Measurements from ENCODE around the gene KCTD20.

The KCTD20 gene

GRCh38 chr6:36492092-36492491, 49.3 kb downstream of the KCTD20 start:
- Histone ChIP-seq H4K20me1 (ENCODE audit: insufficient read depth, low read length, poor library complexity, severe bottlenecking) (peaks cover 3% of the 10 kb centered on the region), H3F3A (ENCODE audit: low read depth) (no peaks in the 10 kb centered on the region), H3K4me1 (ENCODE audit: insufficient read depth, low read length, poor library complexity, severe bottlenecking) (no peaks in the 10 kb centered on the region), H3K27me3 (ENCODE audit: insufficient read depth, low read length, poor library complexity, severe bottlenecking) (no peaks in the 10 kb centered on the region), H3K9me3 (ENCODE audit: insufficient read depth, low read depth, low read length) (no peaks in the 10 kb centered on the region), H3K79me2 (ENCODE audit: insufficient read depth, low read length) (no peaks in the 10 kb centered on the region), H3K4me2 (ENCODE audit: low read depth, low read length, poor library complexity, severe bottlenecking) (no peak overlapping the region), H3K4me3 (ENCODE audit: low read length, poor library complexity, severe bottlenecking) (no peak overlapping the region), H3K36me3 (ENCODE audit: insufficient read depth, low read length) (peaks cover 60% of the 10 kb centered on the region; the same call in 1 of the 2 replicates), H3K9me2 (replicated peaks; ENCODE audit: low read depth, low read length) (no peaks in the 10 kb centered on the region), H3K9ac (ENCODE audit: low read depth, low read length, poor library complexity, severe bottlenecking) (no peak overlapping the region), H2AFZ (ENCODE audit: low read length) (no peak overlapping the region)
- TF ChIP-seq EZH2phosphoT487 (IDR thresholded peaks at IDR 0.05; ENCODE audit: borderline replicate concordance) (no peak), CTCF (conservative IDR thresholded peaks at IDR 0.05; ENCODE audit: low read length) (no peak)

GRCh38 chr6:36492621-36493020, 49.8 kb downstream of the KCTD20 start:
- no peaks in the 10 kb centered on the region for H3K9me3 ChIP-seq (ENCODE audit: insufficient read depth, low read depth, low read length)
- TF ChIP-seq CTCF (conservative IDR thresholded peaks at IDR 0.05; ENCODE audit: low read length) (no peak), EZH2phosphoT487 (IDR thresholded peaks at IDR 0.05; ENCODE audit: borderline replicate concordance) (no peak)
- H2AFZ ChIP-seq (ENCODE audit: low read length) = no peak overlapping the region
- no peaks in the 10 kb centered on the region for H3K79me2 ChIP-seq (ENCODE audit: insufficient read depth, low read length)
- H3K4me3 ChIP-seq (ENCODE audit: low read length, poor library complexity, severe bottlenecking) = no peak overlapping the region
- peaks cover 60% of the 10 kb centered on the region; the same call in 1 of the 2 replicates for H3K36me3 ChIP-seq (ENCODE audit: insufficient read depth, low read length)
- no peak overlapping the region for H3K4me2 ChIP-seq (ENCODE audit: low read depth, low read length, poor library complexity, severe bottlenecking)
- H3K9ac ChIP-seq (ENCODE audit: low read depth, low read length, poor library complexity, severe bottlenecking) = no peak overlapping the region
- H3K9me2 ChIP-seq (replicated peaks; ENCODE audit: low read depth, low read length) = no peaks in the 10 kb centered on the region
- peaks cover 3% of the 10 kb centered on the region for H4K20me1 ChIP-seq (ENCODE audit: insufficient read depth, low read length, poor library complexity, severe bottlenecking)
- H3K27me3 ChIP-seq (ENCODE audit: insufficient read depth, low read length, poor library complexity, severe bottlenecking) = no peaks in the 10 kb centered on the region
- H3F3A ChIP-seq (ENCODE audit: low read depth) = no peaks in the 10 kb centered on the region
- no peaks in the 10 kb centered on the region for H3K4me1 ChIP-seq (ENCODE audit: insufficient read depth, low read length, poor library complexity, severe bottlenecking)

- no peak overlapping the region for H3K4me3 ChIP-seq (ENCODE audit: low read length, poor library complexity, severe bottlenecking)
- peaks cover 59% of the 10 kb centered on the region; the same call in 1 of the 2 replicates for H3K36me3 ChIP-seq (ENCODE audit: insufficient read depth, low read length)
- no peaks in the 10 kb centered on the region for H3K79me2 ChIP-seq (ENCODE audit: insufficient read depth, low read length)
- no peaks in the 10 kb centered on the region for H3K27me3 ChIP-seq (ENCODE audit: insufficient read depth, low read length, poor library complexity, severe bottlenecking)
- H3F3A ChIP-seq (ENCODE audit: low read depth) = no peaks in the 10 kb centered on the region
- no peaks in the 10 kb centered on the region for H3K9me2 ChIP-seq (replicated peaks; ENCODE audit: low read depth, low read length)
- H3K4me1 ChIP-seq (ENCODE audit: insufficient read depth, low read length, poor library complexity, severe bottlenecking) = no peaks in the 10 kb centered on the region
- TF ChIP-seq EZH2phosphoT487 (IDR thresholded peaks at IDR 0.05; ENCODE audit: borderline replicate concordance) = no peak
- TF ChIP-seq CTCF (conservative IDR thresholded peaks at IDR 0.05; ENCODE audit: low read length) = no peak
- no peak overlapping the region for H3K4me2 ChIP-seq (ENCODE audit: low read depth, low read length, poor library complexity, severe bottlenecking)
- no peak overlapping the region for H3K9ac ChIP-seq (ENCODE audit: low read depth, low read length, poor library complexity, severe bottlenecking)
- H4K20me1 ChIP-seq (ENCODE audit: insufficient read depth, low read length, poor library complexity, severe bottlenecking) = peaks cover 3% of the 10 kb centered on the region
- no peak overlapping the region for H2AFZ ChIP-seq (ENCODE audit: low read length)
- no peaks in the 10 kb centered on the region for H3K9me3 ChIP-seq (ENCODE audit: insufficient read depth, low read depth, low read length)
Measured at GRCh38 chr6:36493319-36493718, 50.5 kb downstream of the KCTD20 start.
